ENCODE measurements around the gene ERN1. TPM values are rescaled to one million over a fixed set of nuclear protein-coding genes. Genes with fewer than 3 reads are reported as not detected.
"Not testable (repeated sequence)": the region's sequence is repeated elsewhere in the genome, so short reads cannot be mapped to it uniquely, and the experiment has no call there.

Gene ERN1
- total and polyA plus RNA-seq, 2 experiments from 2014 or later = 8.9 to 12.4 TPM

- no peak for TF ChIP-seq CTCF (IDR thresholded peaks at IDR 0.05; ENCODE audit: low read depth, low read length)
- Histone ChIP-seq H3K4me1 (ENCODE audit: low read depth) (no peaks in the 10 kb centered on the region), H3K36me3 (no peaks in the 10 kb centered on the region), H3K4me3 (no peak overlapping the region), H3K9me3 (ENCODE audit: low read depth) (no peaks in the 10 kb centered on the region), H3K27me3 (no peaks in the 10 kb centered on the region), H3K27ac (no peak overlapping the region)
- no peak for DNase-seq (ENCODE audit: low read depth in 1 of 2, low spot score in 1 of 2)
Measured at GRCh38 chr17:64007838-64008282, 122.1 kb downstream of the ERN1 start.

- H3K27ac ChIP-seq; H3K4me1 ChIP-seq (ENCODE audit: low read depth); DNase-seq (ENCODE audit: low read depth in 1 of 2, low spot score in 1 of 2); H3K9me3 ChIP-seq (ENCODE audit: low read depth); H3K36me3 ChIP-seq; H3K27me3 ChIP-seq; H3K4me3 ChIP-seq: not testable (repeated sequence)
Measured at GRCh38 chr17:64007089-64007837, 122.7 kb downstream of the ERN1 start.

- Histone ChIP-seq H3K36me3 (no peaks in the 10 kb centered on the region), H3K4me1 (ENCODE audit: low read depth) (no peaks in the 10 kb centered on the region), H3K4me3 (no peak overlapping the region), H3K9me3 (ENCODE audit: low read depth) (no peaks in the 10 kb centered on the region), H3K27me3 (no peaks in the 10 kb centered on the region), H3K27ac (no peak overlapping the region)
- no peak for TF ChIP-seq CTCF (IDR thresholded peaks at IDR 0.05; ENCODE audit: low read depth, low read length)
- DNase-seq (ENCODE audit: low read depth in 1 of 2, low spot score in 1 of 2) = peak in 1 of 2 donors; percentile 49
Measured at GRCh38 chr17:64006361-64007088, 123.4 kb downstream of the ERN1 start.

- Histone ChIP-seq H3K9me3 (ENCODE audit: low read depth) (no peaks in the 10 kb centered on the region), H3K36me3 (no peaks in the 10 kb centered on the region), H3K27me3 (no peaks in the 10 kb centered on the region), H3K4me1 (ENCODE audit: low read depth) (no peaks in the 10 kb centered on the region), H3K27ac (no peak overlapping the region), H3K4me3 (no peak overlapping the region)
- TF ChIP-seq CTCF (IDR thresholded peaks at IDR 0.05; ENCODE audit: low read depth, low read length) = no peak
- DNase-seq (ENCODE audit: low read depth in 1 of 2, low spot score in 1 of 2) = no peak
Measured at GRCh38 chr17:64005734-64006167, 124.2 kb downstream of the ERN1 start.

GRCh38 chr17:64004903-64005733, 124.8 kb downstream of the ERN1 start:
- no peaks in the 10 kb centered on the region for H3K4me1 ChIP-seq (ENCODE audit: low read depth)
- H3K27ac ChIP-seq = no peak overlapping the region
- no peaks in the 10 kb centered on the region for H3K36me3 ChIP-seq
- no peaks in the 10 kb centered on the region for H3K27me3 ChIP-seq
- H3K4me3 ChIP-seq = no peak overlapping the region
- no peak for TF ChIP-seq CTCF (IDR thresholded peaks at IDR 0.05; ENCODE audit: low read depth, low read length)
- no peaks in the 10 kb centered on the region for H3K9me3 ChIP-seq (ENCODE audit: low read depth)
- DNase-seq (ENCODE audit: low read depth in 1 of 2, low spot score in 1 of 2) = no peak

Data from cardiac muscle cell (in vitro differentiated cells and primary cell).